Activated CD4-positive, alpha-beta T cell treated with anti-CD3 and anti-CD28 coated beads for 4 hours (primary cell): ENCODE measurements around the gene MBNL3.
A peak's percentile ranks its signal among the peaks of the same experiment; 100 is the strongest.
"Not testable (repeated sequence)": the region's sequence is repeated elsewhere in the genome, so short reads cannot be mapped to it uniquely, and the experiment has no call there.

Experiments used
- DNase-seq, 2 donors: peaks; one replicate each; pipeline ENCODE4 v3.0.0-alpha.2; 2020

MBNL3 gene

GRCh38 chrX:132474544-132475248 lies 14.1 kb downstream of the MBNL3 start:
- no peak for DNase-seq

GRCh38 chrX:132472397-132472796 lies 16.4 kb downstream of the MBNL3 start:
- no peak for DNase-seq

GRCh38 chrX:132470831-132471230 lies 18.0 kb downstream of the MBNL3 start:
- DNase-seq, result no peak

- DNase-seq, result no peak
Observed at GRCh38 chrX:132470179-132470578, 18.7 kb downstream of the MBNL3 start.

GRCh38 chrX:132468454-132468853 lies 20.4 kb downstream of the MBNL3 start:
- no peak for DNase-seq

GRCh38 chrX:132467989-132468388 lies 20.8 kb downstream of the MBNL3 start:
- no peak for DNase-seq

GRCh38 chrX:132467026-132467425 lies 21.8 kb downstream of the MBNL3 start:
- DNase-seq, result no peak

- DNase-seq, result peak in 1 of 2 donors; percentile 26
Observed at GRCh38 chrX:132463411-132463810, 25.4 kb downstream of the MBNL3 start.

- DNase-seq, result no peak
Observed at GRCh38 chrX:132461886-132462285, 27.0 kb downstream of the MBNL3 start.

GRCh38 chrX:132452911-132453550 lies 35.8 kb downstream of the MBNL3 start:
- DNase-seq, result no peak

GRCh38 chrX:132445909-132446308 lies 42.9 kb downstream of the MBNL3 start:
- not testable (repeated sequence) for DNase-seq

- no peak for DNase-seq
Observed at GRCh38 chrX:132444936-132445335, 43.9 kb downstream of the MBNL3 start.

- no peak for DNase-seq
Observed at GRCh38 chrX:132443196-132444135, 45.4 kb downstream of the MBNL3 start.

GRCh38 chrX:132442691-132443090 lies 46.1 kb downstream of the MBNL3 start:
- no peak for DNase-seq

- DNase-seq, result no peak
Observed at GRCh38 chrX:132435222-132435621, 53.6 kb downstream of the MBNL3 start.

- DNase-seq, result no peak
Observed at GRCh38 chrX:132433551-132433950, 55.3 kb downstream of the MBNL3 start.

GRCh38 chrX:132433001-132433400 lies 55.8 kb downstream of the MBNL3 start:
- no peak for DNase-seq

- no peak for DNase-seq
Observed at GRCh38 chrX:132428896-132429295, 59.9 kb downstream of the MBNL3 start.

GRCh38 chrX:132426695-132427281 lies 62.0 kb downstream of the MBNL3 start:
- DNase-seq, result no peak

- DNase-seq, result no peak
Observed at GRCh38 chrX:132425744-132426318, 63.0 kb downstream of the MBNL3 start.

- DNase-seq, result no peak
Observed at GRCh38 chrX:132423323-132423722, 65.5 kb downstream of the MBNL3 start.

GRCh38 chrX:132415012-132415411 lies 73.8 kb downstream of the MBNL3 start:
- DNase-seq, result no peak

GRCh38 chrX:132414404-132414803 lies 74.4 kb downstream of the MBNL3 start:
- DNase-seq, result no peak
